IPS DF 4.7 (cell line): ENCODE data around the gene AIP.

Source experiments
- DNase-seq: peaks from one replicate; pipeline ENCODE4 v3.0.0-alpha.2; 2013; ENCODE audit warnings: low spot score; ENCODE audit errors: extremely low read depth

AIP gene

DNA sequence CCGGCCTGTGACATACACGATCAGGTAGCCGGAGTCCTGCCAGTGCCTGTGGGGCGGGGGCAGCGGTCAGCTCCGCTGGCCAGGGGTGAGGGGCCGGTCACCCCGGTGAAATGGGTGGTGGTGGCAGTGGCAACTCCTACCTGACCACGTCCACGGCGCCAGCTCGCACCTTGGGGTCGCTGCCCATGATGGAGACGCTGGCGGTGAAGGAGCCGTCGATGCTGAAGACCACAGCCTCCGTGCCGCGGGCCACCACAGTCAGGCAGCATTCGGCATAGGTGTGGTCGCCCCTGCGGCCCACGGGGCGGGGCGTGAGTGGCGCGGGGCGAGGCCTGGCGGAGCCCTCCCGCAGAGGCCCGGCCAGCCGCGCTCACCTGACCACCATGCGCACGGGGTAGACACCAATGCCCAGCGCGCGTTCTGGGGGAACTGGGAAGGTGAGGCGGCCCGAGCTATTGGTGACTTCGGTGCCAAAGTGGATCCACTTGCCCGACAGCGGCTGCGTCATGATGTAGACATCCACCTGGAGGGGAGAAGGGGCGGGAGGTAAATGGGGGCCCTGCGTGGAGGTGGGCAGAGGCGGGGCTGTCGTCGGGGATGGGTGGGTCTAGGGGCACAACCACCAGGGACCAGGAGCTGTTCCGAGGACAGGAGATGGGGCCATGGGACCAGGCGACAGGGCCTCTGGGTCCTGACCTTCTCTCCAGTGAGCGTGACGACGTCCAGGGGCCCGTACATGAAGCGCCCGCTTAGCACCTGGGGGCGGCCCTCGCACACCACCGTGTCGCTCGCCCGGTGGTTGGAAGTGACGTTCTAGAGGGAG lies 10.9 kb downstream of the AIP start:
- no peak for DNase-seq

DNA sequence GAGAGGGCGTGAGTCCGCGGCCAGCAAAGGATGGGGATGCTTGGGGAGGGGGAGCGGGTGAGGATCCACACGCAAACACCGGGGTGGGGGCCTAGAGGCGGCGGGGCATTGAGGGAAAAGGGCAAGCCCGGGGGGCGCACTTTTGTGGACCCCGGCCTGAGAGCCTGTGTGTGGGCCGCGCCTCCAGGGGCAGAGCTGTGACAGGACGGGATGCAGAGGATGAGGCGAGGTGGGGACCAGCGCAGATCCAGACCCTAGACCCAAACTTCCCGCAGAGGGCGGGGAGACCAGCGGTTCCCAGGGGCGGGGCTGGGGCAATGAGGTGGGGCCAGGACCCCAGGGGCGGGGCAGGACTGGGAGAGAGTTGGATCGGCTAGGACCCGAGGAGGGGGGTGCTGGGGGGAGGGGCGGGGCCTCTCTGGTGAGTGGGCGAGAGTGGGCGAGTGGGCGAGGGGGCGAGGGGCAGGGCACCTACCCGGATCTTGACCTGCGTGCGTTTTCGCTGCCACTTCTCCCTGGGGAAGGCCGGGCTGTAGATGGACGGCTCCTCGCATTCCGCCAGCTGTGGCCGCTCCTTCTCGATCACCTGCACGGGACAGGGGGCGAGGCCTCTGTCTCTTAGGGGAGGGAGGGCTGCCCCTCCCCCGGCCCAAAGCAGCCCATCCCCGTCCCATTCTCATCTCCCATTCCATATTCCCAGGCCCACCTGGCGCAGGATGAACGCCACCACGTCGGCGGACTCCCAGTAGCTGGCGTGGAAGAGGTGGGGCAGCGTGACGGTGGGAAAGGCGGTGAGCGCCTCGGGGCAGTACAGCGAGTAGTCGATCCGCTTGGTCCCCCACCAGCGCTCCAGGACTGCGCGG lies 11.8 kb downstream of the AIP start:
- no peak for DNase-seq

DNA sequence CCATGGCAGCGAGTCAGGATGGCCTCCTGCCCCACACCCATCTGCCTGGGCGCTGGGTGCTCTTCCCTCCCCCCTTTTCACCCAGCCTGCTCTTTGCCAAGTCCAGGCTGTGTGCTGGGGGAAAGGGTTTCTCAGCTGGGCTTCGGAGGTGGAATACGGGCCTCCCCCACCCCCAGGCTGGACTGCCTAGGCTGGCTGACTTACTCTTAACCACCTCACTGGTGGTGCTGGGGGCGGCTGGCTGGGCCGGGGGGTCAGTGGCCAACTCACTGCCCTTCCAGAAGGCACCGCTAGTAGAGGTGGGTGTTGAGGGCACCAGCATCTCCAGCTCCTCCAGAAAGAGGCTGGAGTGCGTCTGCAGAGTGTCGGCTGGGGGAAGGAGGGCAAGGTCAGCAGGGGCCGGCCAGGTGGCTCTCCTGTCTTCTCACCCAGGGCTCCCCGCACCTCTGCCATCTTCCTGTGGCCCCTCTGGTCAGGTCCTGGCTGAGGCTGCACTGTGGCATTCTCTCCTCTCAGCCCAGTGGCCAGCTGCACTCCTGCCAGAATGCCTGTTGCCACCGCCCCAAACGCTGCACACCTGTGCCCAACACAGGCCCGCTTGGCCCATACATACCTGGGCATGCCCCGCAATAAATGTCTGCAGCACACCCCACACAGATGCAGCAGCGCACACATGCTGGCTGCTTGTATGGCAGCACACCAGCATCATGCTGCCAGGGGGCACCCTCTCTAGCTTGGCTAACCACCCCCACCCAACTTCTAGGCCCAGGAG lies 12.6 kb downstream of the AIP start:
- no peak for DNase-seq

DNA sequence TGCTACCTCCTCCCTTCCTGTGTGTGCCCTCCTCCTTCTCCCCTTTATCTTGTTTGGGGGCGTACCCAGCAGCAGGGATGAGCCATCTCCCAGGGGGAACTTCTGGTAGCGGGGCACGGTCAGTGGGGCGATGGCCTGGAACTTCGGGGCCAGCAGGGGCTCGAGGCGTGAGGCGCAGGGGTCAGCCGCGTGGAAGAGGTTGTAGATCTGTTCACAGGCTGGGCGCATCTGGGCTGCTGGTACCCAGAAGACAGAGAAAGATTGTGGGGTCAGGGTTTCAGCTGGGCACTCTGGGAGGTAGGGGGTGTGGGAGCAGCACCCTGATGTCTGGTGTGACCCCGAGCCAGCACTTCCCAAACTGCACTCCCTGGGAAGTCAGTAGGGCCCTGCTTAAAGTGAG lies 13.3 kb downstream of the AIP start:
- no peak for DNase-seq

DNA sequence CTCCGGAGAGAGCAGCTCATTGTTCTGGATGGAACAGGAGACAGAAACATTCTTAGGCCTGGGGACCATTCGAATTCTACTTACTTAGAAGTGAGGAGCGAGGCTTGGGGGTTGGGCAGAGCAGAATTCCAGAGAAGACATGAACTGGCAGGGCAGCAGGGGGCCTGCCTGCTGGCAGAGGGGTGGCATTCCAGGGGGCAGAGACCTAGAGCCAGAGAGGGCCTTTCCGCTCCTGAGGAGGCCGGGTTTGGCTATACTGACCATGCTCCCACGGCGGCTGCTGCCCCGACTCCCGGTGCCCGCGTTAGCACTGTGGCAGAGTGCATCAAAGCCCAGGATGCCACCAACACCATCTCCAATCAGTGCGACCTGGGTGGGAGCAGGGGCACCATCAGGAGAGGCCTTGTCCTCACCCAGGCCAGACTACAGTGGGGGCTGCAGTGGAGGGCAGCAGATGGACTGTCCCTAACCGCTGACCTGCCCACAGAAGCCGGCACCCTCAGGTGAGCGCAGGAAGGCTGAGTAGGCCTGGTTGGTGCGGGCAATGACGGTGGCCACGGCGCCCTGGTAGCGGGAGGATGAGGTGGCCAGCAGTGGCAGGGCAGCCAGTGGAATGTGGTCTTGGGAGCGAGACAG lies 14.9 kb downstream of the AIP start:
- no peak for DNase-seq

DNA sequence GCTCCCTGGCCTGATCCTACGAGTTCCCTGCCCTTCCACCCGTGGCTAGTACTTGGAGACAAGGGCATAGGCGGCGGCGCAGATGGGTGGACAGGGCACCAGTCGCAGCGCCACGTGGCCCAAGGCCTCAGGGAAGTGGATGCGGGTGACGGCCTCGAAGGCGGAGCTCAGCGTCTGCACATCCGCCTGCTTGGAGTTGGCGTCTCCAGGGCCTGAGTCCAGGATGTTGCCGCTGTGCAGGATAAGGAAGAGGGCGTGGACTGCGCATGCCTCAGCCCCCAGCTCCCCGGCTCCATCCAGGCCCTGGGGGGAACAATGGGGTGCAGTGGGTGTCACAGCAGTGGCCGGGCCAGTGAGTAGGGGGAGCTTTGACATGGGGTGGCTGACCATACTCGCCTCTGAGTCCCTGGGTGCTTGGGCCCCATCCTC lies 15.7 kb downstream of the AIP start:
- DNase-seq = no peak

DNA sequence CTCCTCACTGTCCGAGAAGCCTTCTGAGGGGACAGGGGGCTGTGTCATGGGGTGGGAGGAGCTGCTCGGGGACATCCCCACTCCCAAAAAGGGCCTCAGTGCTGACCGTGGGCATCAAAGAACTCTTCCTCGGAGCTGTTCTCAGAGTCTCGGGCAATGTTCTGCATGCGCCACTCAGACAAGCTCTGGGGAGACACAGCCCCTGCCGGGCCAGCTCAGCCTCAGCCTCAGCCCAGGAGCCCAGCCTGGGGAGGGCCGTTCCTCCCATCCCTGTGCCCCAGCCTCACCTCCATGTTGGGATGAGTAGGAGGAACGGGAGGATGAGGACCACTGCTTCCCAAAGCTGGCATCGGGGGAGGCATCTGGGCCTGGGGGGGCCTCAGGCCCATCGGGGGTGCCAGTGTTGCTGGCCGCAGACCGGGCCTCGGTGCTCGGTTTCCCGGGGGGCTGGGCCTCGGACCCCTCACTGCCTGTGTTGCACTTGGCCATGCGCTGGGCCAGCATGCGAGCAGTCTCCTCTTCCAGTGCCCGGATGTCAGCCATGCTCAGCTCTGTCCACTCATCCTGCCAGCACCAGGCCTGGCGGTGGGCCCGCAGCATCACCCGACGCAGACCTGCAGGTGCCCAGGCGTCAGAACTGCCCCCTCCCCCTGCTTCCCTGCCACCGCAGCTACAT lies 17.1 kb downstream of the AIP start:
- no peak for DNase-seq

DNA sequence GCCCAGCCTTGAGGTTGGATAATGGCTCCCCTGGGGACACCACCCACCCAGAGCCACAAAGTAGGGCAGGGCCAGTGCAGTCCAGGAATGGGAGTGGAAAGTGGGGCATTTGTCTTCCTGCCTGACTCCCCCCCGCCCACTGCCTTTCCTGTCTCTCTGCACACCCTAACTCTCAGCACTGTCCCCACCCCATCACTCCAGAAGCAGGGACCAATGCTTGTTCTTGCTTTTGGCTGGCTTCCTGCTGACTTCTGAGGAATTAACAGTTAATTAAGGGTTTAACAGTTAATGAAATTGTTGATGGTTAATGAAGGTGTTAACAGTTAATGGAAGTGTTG lies 17.6 kb downstream of the AIP start:
- DNase-seq = no peak

DNA sequence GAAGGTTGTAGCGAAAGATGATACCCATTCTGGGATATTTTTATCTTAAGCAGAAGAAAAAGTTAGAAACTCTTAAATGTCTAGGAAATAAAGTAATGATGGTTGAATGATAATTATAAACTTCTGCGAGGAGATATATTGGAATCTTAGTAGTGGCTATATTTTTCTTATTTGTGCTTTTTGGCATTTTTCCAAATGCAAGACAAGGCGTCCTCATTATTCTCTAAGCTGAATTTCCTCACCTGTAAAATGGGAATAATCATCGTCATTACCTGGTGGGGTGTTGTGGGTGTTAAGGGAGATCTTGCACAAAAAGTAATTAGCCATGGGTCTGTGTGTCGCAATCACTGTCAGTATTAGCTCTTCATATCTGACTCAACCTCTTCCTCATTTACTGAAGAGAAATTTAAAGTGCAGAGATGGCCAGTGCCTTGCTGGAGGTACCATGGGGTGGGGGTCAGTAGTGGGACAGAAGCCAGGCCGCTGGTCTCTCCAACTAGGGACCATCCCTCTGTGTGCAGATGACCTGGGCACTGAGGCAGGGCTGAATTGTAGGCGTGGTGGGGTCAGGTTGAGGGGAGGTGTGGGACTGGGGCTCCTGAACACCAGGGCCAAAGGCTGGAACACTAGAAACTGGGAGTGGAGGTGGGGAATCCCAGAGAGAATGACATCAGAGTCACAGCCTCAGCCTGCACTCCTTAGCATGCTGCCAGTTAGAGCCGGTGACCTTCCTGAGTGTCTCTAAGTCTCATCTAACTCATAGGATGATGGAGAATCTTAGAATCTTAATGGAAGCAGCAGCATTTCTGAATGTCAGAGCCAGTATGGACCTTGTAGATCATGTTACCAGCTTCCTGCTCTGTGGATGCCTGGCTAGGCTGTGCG lies 18.2 kb downstream of the AIP start:
- no peak for DNase-seq

DNA sequence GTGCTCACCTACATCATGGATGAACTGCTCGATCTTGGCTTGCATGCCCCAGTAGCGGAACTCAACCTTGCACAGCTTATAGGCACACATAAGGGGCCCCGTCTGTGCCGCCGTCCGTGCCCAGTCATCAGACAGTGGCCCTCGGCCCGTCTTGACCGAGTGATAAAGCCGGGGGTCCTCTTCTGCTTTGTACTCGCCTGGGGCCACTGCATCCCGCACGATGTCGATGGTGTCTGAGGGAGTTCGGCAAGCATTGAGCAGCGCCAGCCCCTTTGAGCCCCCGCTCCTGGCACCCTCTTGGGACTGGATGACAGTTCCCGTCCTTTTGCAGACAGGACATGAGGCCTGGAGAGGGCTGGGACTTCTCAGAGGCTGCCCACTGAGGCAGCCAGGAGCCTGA lies 19.0 kb downstream of the AIP start:
- no peak for DNase-seq

DNA sequence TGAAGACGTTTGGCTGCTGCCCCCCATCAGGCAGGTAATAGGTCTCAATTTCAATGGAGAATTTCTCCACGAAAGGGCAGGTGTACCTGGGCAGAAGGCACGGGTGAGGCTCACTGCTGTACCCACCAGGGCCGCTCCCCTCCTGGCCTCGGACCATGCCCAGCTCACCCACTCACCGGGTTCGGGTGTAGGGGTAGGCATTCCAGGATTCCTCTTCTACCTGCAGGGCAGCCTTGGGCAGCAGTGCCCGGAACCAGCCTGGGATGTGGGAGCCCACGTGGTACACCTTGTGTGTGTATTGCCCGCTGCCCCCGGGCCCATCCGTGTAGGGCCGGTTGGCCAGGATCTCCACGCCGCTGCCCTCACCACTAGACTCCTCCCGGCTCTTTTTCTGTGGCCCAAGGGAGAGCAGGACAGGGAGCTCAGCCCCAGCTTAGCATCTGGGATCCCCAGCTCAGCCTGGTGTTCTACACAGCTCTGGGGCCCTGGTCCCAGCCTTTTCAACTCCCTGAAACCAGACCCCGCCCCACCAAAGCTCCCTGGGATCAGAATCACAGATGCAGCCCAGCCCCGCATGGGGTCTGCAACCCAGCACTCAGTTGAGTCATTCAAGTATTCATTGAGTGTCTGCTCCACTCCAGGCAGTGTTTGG lies 19.6 kb downstream of the AIP start:
- DNase-seq = no peak

DNA sequence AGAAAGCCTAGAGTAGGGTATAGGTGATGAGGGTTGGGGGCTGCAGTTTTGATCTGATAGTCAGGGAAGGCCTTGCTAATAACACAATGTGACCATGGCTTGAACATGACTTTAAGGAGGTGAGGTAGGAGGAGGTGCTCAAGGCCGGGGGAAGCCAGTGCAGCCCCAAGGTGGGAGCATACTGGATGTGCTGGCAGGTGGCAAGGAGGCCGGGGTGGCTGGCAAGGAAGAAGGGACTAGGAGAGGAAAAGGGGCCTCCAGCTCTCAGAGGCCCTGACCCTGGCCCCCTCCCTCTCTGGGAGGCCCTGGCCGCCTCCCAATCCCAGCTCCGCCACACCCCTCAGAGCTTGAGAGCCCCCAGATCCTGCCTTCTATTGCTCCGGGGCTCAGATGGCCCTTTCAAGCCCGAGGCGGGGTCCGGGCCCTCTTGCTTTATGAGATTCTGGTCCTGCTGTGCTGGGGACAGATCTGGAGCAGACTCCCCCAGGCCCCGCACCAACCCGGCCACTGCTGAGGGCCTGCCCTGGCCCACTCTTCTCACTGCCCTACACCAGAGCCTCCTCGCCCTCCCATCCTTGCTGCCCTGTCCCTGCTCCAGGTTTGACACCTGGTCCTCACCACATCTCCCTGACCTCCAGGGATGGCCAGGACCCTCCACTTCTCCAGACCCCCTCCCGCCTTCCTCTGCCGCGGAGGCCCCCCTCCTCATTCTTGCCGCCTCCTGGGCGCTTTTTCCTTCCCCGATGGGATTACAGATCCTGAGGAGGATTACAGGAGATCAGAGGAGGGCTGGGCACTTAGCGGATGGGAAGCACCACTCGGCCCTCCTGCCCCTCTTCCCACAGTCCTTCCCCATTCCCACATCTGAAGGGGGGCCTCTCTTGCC lies 20.5 kb downstream of the AIP start:
- no peak for DNase-seq

DNA sequence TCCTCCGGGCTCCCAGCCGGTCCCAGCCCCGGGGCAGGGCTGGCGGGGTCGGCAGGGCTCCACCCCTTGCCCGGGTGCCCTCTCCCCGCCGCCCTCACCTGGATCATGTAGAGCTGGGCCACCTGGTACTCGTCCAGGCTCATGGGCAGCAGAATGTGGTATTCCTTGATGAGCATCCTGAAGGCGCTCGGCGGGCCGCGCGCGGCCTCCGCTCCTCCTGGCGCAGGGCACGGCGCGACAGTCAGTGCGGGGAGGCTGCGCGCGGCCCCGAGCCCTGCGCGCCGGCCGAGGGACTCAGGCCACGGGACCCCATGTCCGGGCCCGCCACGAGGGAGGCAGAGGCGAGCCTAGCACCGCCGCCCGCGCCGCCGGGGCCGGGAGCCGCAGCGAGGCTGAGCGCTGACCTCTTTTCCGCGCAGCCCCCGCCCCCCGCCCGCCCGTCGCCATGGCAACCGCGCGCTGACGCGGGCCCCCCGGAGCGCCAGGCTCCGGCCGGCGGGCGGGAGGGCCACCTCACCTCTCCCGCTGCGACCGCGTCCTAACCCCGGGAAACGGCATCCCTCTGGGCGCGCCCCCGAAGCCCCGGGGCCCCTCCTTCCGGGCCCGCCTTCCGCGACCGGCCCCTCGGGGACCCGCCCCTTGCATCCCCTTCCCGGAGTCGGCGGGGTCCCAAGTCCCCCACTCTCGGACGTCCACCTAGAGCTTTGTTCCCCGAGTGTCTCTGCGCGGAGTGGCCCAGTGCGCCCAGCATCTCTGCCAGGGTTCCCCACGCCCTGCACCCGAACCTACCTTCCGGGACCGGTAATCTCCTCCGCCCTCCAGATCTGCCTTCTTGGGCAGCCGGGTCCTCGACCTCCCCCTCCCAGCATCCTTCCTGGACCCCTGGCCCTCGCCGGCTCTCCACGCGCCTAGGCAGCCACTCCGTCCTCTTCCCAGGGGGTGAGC lies 21.5 kb downstream of the AIP start:
- DNase-seq = no peak

DNA sequence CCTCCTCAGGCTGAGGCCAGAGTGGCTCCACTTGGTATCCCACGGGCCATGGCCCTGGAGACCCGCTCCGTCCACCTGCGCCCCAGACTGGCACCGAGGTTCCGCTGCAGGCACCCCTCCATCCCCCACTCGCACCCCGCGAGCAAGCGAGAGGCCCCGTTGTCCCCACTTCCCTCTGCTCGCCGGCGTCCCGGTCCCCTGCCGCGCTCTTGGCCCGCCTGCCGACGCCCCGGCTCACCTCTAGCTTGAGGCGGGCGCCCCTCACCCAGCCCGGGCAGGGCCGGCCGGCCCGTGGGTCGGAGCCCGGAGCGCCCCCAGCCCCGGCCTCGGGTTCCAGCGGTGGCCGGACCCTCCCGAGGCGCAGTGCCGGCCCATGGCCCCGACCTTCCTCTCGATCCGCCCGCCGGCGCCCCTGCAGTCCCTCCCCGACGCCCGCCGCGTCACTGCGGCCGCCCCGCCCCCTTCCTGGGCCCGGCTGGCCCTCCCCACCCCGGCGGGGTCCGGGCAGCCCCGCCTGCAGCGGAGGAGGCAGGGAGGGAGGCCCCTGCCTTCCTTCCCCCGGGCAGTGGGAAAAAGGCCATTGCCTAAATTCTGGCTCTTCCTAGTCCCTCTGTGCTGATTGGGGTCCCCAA lies 22.2 kb downstream of the AIP start, which contains the start of gene PITPNM1:
TSS of gene PITPNM1 (minus strand) at position 414 of the 632 bp plus-strand sequence. CDS start 1,183 bp downstream, outside the sequence.
- no peak for DNase-seq

DNA sequence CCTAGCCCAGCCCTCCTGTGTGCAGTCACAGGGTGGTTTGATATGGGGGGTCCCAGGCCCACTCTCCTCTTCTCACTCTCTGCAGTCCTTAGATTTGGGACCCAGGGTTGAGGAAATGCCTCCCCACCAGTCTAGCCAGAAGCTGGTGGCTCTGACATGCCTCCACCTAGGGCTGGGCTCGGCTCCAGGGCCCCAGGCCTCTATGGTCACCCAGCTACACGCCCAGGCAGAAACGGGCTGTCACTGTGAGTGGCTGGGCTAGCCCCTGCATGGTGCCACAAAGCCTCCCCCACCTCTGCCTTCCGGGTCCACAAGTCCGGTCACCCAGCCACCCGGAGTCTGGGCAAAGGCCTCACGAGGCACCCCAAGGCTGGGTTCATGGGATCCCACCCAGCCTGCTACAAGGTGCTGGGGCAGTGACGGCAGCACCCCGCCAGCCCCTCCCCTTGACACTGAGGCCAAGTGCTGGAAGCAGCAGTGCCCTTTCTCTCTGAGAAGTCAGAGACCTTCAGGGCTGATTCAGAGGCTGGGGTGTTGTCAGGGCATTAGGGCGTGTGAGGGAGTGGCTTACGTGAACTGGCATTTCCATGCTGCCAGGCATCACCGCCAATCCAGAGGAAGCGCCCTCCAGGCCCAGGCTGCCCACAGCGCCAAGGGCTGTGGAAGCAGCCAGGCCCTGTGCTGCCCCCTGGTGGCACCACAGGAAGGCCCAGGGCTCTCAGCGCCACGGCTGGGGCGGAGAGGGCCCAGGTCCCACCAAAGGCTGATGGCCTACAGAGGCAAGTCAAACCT lies 23.0 kb downstream of the AIP start:
- no peak for DNase-seq
